ENCODE data around the gene ISYNA1.

DNA sequence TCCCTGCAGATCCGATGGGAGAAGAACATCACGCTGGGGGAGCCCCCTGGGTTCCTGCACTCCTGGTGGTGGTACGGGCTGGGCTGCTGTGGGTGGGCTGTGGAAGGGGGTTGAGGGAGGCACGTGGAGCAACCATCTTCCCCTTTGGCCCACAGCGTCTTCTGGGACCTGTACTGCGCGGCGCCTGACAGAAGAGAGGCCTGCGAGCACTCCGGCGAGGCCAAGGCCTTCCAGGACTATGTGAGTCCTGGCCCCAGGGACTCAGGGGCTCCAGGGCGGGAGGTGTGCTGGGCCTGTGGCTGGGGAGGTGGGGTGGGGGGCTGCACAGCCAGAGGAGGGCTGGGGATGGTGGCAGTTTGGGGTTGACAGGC lies 10.2 kb downstream of the ISYNA1 start:
- TF ChIP-seq, protein P1, sequence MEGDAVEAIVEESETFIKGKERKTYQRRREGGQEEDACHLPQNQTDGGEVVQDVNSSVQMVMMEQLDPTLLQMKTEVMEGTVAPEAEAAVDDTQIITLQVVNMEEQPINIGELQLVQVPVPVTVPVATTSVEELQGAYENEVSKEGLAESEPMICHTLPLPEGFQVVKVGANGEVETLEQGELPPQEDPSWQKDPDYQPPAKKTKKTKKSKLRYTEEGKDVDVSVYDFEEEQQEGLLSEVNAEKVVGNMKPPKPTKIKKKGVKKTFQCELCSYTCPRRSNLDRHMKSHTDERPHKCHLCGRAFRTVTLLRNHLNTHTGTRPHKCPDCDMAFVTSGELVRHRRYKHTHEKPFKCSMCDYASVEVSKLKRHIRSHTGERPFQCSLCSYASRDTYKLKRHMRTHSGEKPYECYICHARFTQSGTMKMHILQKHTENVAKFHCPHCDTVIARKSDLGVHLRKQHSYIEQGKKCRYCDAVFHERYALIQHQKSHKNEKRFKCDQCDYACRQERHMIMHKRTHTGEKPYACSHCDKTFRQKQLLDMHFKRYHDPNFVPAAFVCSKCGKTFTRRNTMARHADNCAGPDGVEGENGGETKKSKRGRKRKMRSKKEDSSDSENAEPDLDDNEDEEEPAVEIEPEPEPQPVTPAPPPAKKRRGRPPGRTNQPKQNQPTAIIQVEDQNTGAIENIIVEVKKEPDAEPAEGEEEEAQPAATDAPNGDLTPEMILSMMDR (IDR thresholded peaks at IDR 0.05 in 4 of 5, conservative IDR thresholded peaks at IDR 0.05 in 1 of 5) = no peak
- TF ChIP-seq POLR2A (IDR thresholded peaks at IDR 0.05) = no peak
